A549 (cell line): ENCODE results near the gene PTPRE. TPM values are rescaled to one million over a fixed set of nuclear protein-coding genes. Genes with fewer than 3 reads are reported as not detected.
A peak's percentile ranks its signal among the peaks of the same experiment; 100 is the strongest.

Source experiments
- ATAC-seq, 2 experiments: fragments of 200-7000 bp in 1 of 2; fragments of >200 bp in 1 of 2; cut with Nextera tagmentation in 1 of 2; cut with Tn5 transposase in 1 of 2; 3 replicates each; pipeline versions ENCODE4 v1.8.0 to v1.9.1; 2018 to 2020; ENCODE audit warnings: mild to moderate bottlenecking in 1 of 2, moderate library complexity in 1 of 2
- CTCF ChIA-PET: fragments of 300-600 bp; sonication (Branson Sonifier 250); formaldehyde crosslinking; extraction: SDS; loops from one replicate; lab custom pipeline; 2021; ENCODE audit warnings: antibody characterized with exemption, inconsistent platforms; lab: Yijun Ruan, JAX
- POLR2A ChIA-PET: fragments of 350-600 bp; formaldehyde crosslinking; extraction: SDS; loops from one replicate; lab custom pipeline; 2021; ENCODE audit warnings: antibody characterized with exemption, inconsistent platforms; lab: Yijun Ruan, JAX
- DNase-seq, 2 experiments: peaks; one replicate each; pipeline versions ENCODE4 v3.0.0 to v3.0.0-alpha.2; 2011 to 2016; ENCODE audit warnings: low read depth in 1 of 2, low spot score in 1 of 2
- FAIRE-seq: peaks from 2 replicates; lab custom pipeline; 2011; peaks lifted over from hg19 to GRCh38; lab: Jason Lieb, UNC
- H3K27ac ChIP-seq, 2 experiments: fragments of >200 bp; sonication (Bioruptor Twin); formaldehyde crosslinking; 3 replicates each; pipeline ENCODE4 v1.5.1; 2016 to 2017
- H3K4me1 ChIP-seq: fragments of >200 bp; sonication (Bioruptor Twin); formaldehyde crosslinking; 3 replicates; pipeline ENCODE4 v1.6.1; 2016
- H3K4me2 ChIP-seq: fragments of >200 bp; sonication (Bioruptor Twin); formaldehyde crosslinking; 3 replicates; pipeline ENCODE4 v1.6.1; 2016
- H3K4me3 ChIP-seq: fragments of >200 bp; sonication (Bioruptor Twin); formaldehyde crosslinking; 3 replicates; pipeline ENCODE4 v1.5.1; 2016
- H3K9me3 ChIP-seq: fragments of >200 bp; sonication (Bioruptor Twin); formaldehyde crosslinking; 3 replicates; pipeline ENCODE4 v1.6.1; 2016
- BCL3 ChIP-seq: fragments of >200 bp; sonication (Bioruptor Twin); formaldehyde crosslinking; IDR thresholded peaks from 3 replicates; pipeline ENCODE4 v1.6.1; 2016
- FOSB ChIP-seq: fragments of 250-450 bp; sonication (Bioruptor Pico); IDR thresholded peaks from 2 replicates; pipeline ENCODE4 v1.5.0; 2020; ENCODE audit warnings: mild to moderate bottlenecking, moderate library complexity
- HMGXB4 ChIP-seq: fragments of 250-450 bp; sonication (Bioruptor Pico); IDR thresholded peaks from 2 replicates; pipeline ENCODE4 v1.5.0; 2021; ENCODE audit warnings: mild to moderate bottlenecking, moderate library complexity, borderline replicate concordance
- JUN ChIP-seq, 2 experiments: fragments of >200 bp; sonication (Bioruptor Twin); formaldehyde crosslinking; IDR thresholded peaks; 2 replicates in 1 of 2; 3 replicates in 1 of 2; pipeline ENCODE4 v1.6.1; 2016 to 2017
- MAX ChIP-seq: IDR thresholded peaks from 2 replicates; pipeline ENCODE4 v1.6.1; 2012
- NR3C1 ChIP-seq: fragments of >200 bp; sonication (Bioruptor Twin); formaldehyde crosslinking; IDR thresholded peaks from 3 replicates; pipeline ENCODE4 v1.6.1; 2017
- POLR2A ChIP-seq: IDR thresholded peaks from 2 replicates; pipeline ENCODE4 v1.6.1; 2012; ENCODE audit warnings: mild to moderate bottlenecking, low read length
- RARB ChIP-seq: fragments of 250-450 bp; sonication (Bioruptor Pico); IDR thresholded peaks from 2 replicates; pipeline ENCODE4 v1.8.0; 2021; ENCODE audit warnings: mild to moderate bottlenecking, moderate library complexity
- REST ChIP-seq: fragments of 200-600 bp; sonication (generic); IDR thresholded peaks from 2 replicates; pipeline ENCODE4 v1.6.1; 2016; ENCODE audit warnings: antibody characterized with exemption, mild to moderate bottlenecking, moderate library complexity
- SMC3 ChIP-seq: fragments of >200 bp; sonication (Bioruptor Twin); formaldehyde crosslinking; IDR thresholded peaks from 3 replicates; pipeline ENCODE4 v1.6.1; 2018; ENCODE audit warnings: inconsistent platforms
- ZSCAN20 ChIP-seq: fragments of 250-450 bp; sonication (Bioruptor Pico); IDR thresholded peaks from 2 replicates; pipeline ENCODE4 v1.8.0; 2022; ENCODE audit warnings: mild to moderate bottlenecking, moderate library complexity
- WGBS: methylation state at CpG from one replicate; pipeline ENCODE4 v1.1.6; 2017; ENCODE audit errors: missing lambda C conversion rate; 5-methylcytosine and 5-hydroxymethylcytosine counted together
- polyA plus RNA-seq, 4 experiments: library from polyadenylated mRNA; depleted of rRNA in 3 of 4; stranded (reverse); fragments of >200 nt; fragmentation: RNase III in 1 of 4; extraction: RNeasy Plus Mini Kit Qiagen cat#74134 plus additional on column Dnase treatment in 1 of 4; gene quantifications; 2 replicates in 3 of 4; 3 replicates in 1 of 4; pipeline ENCODE4 v1.2.3, GENCODE V29; 2011 to 2017

The PTPRE gene
- polyA plus RNA-seq, 2 of the 4 experiments (the other 2 are of a cell fraction) = 0.31 to 1.5 TPM

GRCh38 chr10:128125416-128125943 lies 218.6 kb downstream of the PTPRE start:
- peak overlapping the region; percentile 87 to 97 for H3K27ac ChIP-seq
- WGBS = 2% methylated on average over 18 of the region's 33 CpGs
- ATAC-seq (peak; percentile 1 to 26; a peak in 3 of 6 replicates), FAIRE-seq (no peak), DNase-seq (peak in 1 of 2 experiments; percentile 18)
- H3K9me3 ChIP-seq = no peaks in the 10 kb centered on the region
- POLR2A ChIA-PET = no interaction called here
- no peak for TF ChIP-seq NR3C1
- no peak for TF ChIP-seq RARB
- TF ChIP-seq ZSCAN20 (CRISPR knock-in tag) = no peak
- TF ChIP-seq FOSB (CRISPR knock-in tag) = no peak
- no peak for TF ChIP-seq HMGXB4 (CRISPR knock-in tag)
- peaks cover 31% of the 10 kb centered on the region for H3K4me1 ChIP-seq
- H3K4me2 ChIP-seq = peak overlapping the region; percentile 100
- CTCF ChIA-PET = interaction anchor here (0.9 to 1.8 kb wide), 4 partner anchors 10 to 86 kb away, joined by 4 to 7 read pairs (median 6); no protein-coding TSS in a partner anchor
- H3K4me3 ChIP-seq = peak overlapping the region; percentile 93

- ChIA-PET POLR2A (interaction anchor here (0.6 kb wide), 1 partner anchor 13 kb away, joined by 3 read pairs; no protein-coding TSS in a partner anchor), CTCF (interaction anchor here (0.7 to 1.8 kb wide), 7 partner anchors 10 to 219 kb away, joined by 3 to 7 read pairs (median 5); partner anchors contain the start of gene PTPRE)
- H3K4me2 ChIP-seq = peak within 1 kb of the TSS; percentile 100
These were observed 219.3 kb downstream of the PTPRE start, which contains the start of gene MKI67 for GRCh38 chr10:128125944-128126764. TSS of gene MKI67 (minus strand) at chr10:128126423. CDS start at chr10:128125667, 756 bp downstream.

More at GRCh38 chr10:128125944-128126764, 219.3 kb downstream of the PTPRE start, which contains the start of gene MKI67:
- peak; percentile 86 to 91 for DNase-seq
- Histone ChIP-seq H3K4me3 (peak within 1 kb of the TSS; percentile 93), H3K27ac (peak within 1 kb of the TSS; percentile 87 to 97), H3K4me1 (peaks cover 31% of the 10 kb centered on the region), H3K9me3 (no peaks in the 10 kb centered on the region)
- TF ChIP-seq REST (peak; percentile 14; the same call in 1 of the 2 replicates), MAX (peak; percentile 46; the same call in 1 of the 2 replicates), JUN (IDR thresholded peaks at IDR 0.05) (peak in 1 of 2 experiments; percentile 49; a peak in 1 of 5 replicates), BCL3 (no peak), POLR2A (peak; percentile 14; the same call in 1 of the 2 replicates), SMC3 (no peak)
- peak; percentile 89 to 93 for ATAC-seq
- no peak for FAIRE-seq
- 1% methylated on average over 22 of the region's 95 CpGs for WGBS
